ENCODE results near the gene SOX8. TPM values are rescaled to one million over a fixed set of nuclear protein-coding genes. Genes with fewer than 3 reads are reported as not detected.

The SOX8 gene
- polyA plus RNA-seq, 1 donor from 2014 or later: 3.9 TPM

- Histone ChIP-seq H3K36me3 (ENCODE audit: insufficient read depth, low read length) (no peaks in the 10 kb centered on the region), H3K4me3 (ENCODE audit: low read length) (no peak overlapping the region), H3K4me2 (ENCODE audit: low read length) (no peak overlapping the region), H3K9me2 (ENCODE audit: insufficient read depth, low read length) (no peaks in the 10 kb centered on the region), H3K79me2 (replicated peaks; ENCODE audit: insufficient read depth, low read length) (no peaks in the 10 kb centered on the region), H3K27ac (ENCODE audit: low read length) (no peak overlapping the region), H3K9me3 (ENCODE audit: low read length) (no peaks in the 10 kb centered on the region), H3K27me3 (ENCODE audit: insufficient read depth, low read depth, low read length) (no peaks in the 10 kb centered on the region), H3K9ac (ENCODE audit: low read length) (no peak overlapping the region), H3F3A (ENCODE audit: insufficient read depth, low read length, poor library complexity, severe bottlenecking) (no peaks in the 10 kb centered on the region), H4K20me1 (ENCODE audit: insufficient read depth) (no peaks in the 10 kb centered on the region), H2AFZ (ENCODE audit: low read depth, low read length) (no peak overlapping the region)
- TF ChIP-seq MXI1 (conservative IDR thresholded peaks at IDR 0.05; ENCODE audit: poor library complexity, severe bottlenecking) (no peak), CTCF (IDR thresholded peaks at IDR 0.05; ENCODE audit: poor library complexity, severe bottlenecking) (no peak), RAD21 (conservative IDR thresholded peaks at IDR 0.05) (no peak), TAF1 (IDR thresholded peaks at IDR 0.05; ENCODE audit: low read depth) (no peak), REST (IDR thresholded peaks at IDR 0.05; ENCODE audit: borderline replicate concordance) (no peak), EP300 (conservative IDR thresholded peaks at IDR 0.05; ENCODE audit: poor library complexity, severe bottlenecking) (no peak), POLR2AphosphoS5 (IDR thresholded peaks at IDR 0.05) (no peak), SMC3 (conservative IDR thresholded peaks at IDR 0.05; ENCODE audit: poor library complexity) (no peak), EZH2 (IDR thresholded peaks at IDR 0.05; ENCODE audit: borderline replicate concordance, insufficient read depth, low read length, poor library complexity, severe bottlenecking) (no peak)
These were observed 19.5 kb downstream of the SOX8 start for GRCh38 chr16:1001096-1001495.

- Histone ChIP-seq H3K27me3 (ENCODE audit: insufficient read depth, low read depth, low read length) (no peaks in the 10 kb centered on the region), H3K9me3 (ENCODE audit: low read length) (no peaks in the 10 kb centered on the region), H3K9ac (ENCODE audit: low read length) (no peak overlapping the region), H3K27ac (ENCODE audit: low read length) (no peak overlapping the region), H3F3A (ENCODE audit: insufficient read depth, low read length, poor library complexity, severe bottlenecking) (no peaks in the 10 kb centered on the region), H2AFZ (ENCODE audit: low read depth, low read length) (no peak overlapping the region), H3K4me3 (ENCODE audit: low read length) (no peak overlapping the region), H3K36me3 (ENCODE audit: insufficient read depth, low read length) (no peaks in the 10 kb centered on the region), H3K9me2 (ENCODE audit: insufficient read depth, low read length) (no peaks in the 10 kb centered on the region), H4K20me1 (ENCODE audit: insufficient read depth) (no peaks in the 10 kb centered on the region), H3K4me2 (ENCODE audit: low read length) (no peak overlapping the region), H3K79me2 (replicated peaks; ENCODE audit: insufficient read depth, low read length) (no peaks in the 10 kb centered on the region)
- TF ChIP-seq CTCF (IDR thresholded peaks at IDR 0.05; ENCODE audit: poor library complexity, severe bottlenecking) (no peak), REST (IDR thresholded peaks at IDR 0.05; ENCODE audit: borderline replicate concordance) (no peak), EZH2 (IDR thresholded peaks at IDR 0.05; ENCODE audit: borderline replicate concordance, insufficient read depth, low read length, poor library complexity, severe bottlenecking) (no peak), RAD21 (conservative IDR thresholded peaks at IDR 0.05) (no peak), POLR2AphosphoS5 (IDR thresholded peaks at IDR 0.05) (no peak), EP300 (conservative IDR thresholded peaks at IDR 0.05; ENCODE audit: poor library complexity, severe bottlenecking) (no peak), SMC3 (conservative IDR thresholded peaks at IDR 0.05; ENCODE audit: poor library complexity) (no peak), TAF1 (IDR thresholded peaks at IDR 0.05; ENCODE audit: low read depth) (no peak), MXI1 (conservative IDR thresholded peaks at IDR 0.05; ENCODE audit: poor library complexity, severe bottlenecking) (no peak)
These were observed 21.0 kb downstream of the SOX8 start for GRCh38 chr16:1002399-1003166.

Measured in neural cell (in vitro differentiated cells).